ENCODE results near the gene KIAA1217.

GRCh38 chr10:24305551-24306506 is 96.9 kb downstream of the KIAA1217 start:
- TF ChIP-seq EZH2 (IDR thresholded peaks at IDR 0.05; ENCODE audit: insufficient read depth, poor library complexity, severe bottlenecking) = no peak
- no peak for TF ChIP-seq EZH2phosphoT487 (IDR thresholded peaks at IDR 0.05; ENCODE audit: insufficient read depth, low read depth)

Data from GM23248 (cell line).